Inferior parietal cortex (tissue), 1 donor: ENCODE data around the gene SBF2.
A peak's percentile ranks its signal among the peaks of the same experiment; 100 is the strongest.
"Not testable (repeated sequence)": the region's sequence is repeated elsewhere in the genome, so short reads cannot be mapped to it uniquely, and the experiment has no call there.

Experiments used
- DNase-seq: peaks from one replicate; pipeline ENCODE4 v3.0.0-alpha.2; 2016; ENCODE audit errors: extremely low spot score

Gene SBF2

DNA sequence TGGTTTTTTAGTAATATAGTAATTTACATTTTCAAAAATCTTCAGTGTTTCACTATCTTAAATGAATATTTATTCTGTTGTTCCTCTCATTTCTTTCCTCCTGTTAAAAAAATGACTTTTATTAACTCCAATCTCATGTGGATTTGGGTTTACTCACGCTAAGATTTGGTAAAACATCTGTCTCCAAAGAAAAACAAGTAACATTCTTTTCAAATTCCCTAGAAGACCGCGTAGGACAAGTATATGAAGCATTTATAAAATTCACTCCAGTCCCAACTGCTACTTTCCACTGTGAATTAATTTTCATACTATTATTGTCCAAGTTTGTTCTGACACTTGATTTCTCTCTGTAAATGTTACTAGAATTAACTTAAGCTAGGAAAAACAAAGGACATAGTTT, 26.2 kb downstream of the SBF2 start:
- no peak for DNase-seq

DNA sequence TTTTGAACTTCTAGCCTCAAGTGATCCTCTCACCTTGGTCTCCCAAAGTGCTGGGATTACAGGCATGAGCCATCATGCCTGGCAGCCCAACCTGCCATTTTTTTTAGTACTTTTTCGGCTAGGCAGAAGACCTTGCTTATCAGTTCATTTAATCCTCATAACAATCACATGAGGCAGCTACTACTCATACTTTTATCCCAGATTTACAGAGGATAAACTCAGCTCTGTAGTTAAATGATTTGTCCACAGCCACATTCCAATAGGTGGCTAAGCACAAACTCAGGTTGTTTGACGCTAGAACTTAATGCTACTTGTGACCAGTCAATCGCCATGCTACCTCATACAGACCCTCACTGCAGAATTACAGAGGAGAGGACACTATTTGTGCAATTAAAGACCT, 28.1 kb downstream of the SBF2 start:
- DNase-seq, result no peak

DNA sequence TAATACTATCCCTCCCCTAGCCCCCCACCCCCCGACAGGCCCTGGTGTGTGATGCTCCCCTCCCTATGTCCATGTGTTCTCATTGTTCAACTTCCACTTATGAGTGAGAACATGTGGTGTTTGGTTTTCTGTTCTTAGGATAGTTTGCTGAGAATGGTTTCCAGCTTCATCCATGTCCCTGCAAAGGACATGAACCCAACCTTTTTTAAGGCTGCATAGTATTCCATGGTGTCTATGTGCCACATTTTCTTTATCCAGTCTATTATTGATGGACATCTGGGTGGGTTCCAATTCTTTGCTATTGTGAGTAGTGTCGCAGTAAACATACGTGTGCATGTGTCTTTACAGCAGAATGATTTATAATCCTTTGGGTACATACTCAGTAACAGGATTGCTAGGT, 29.3 kb downstream of the SBF2 start:
- not testable (repeated sequence) for DNase-seq

DNA sequence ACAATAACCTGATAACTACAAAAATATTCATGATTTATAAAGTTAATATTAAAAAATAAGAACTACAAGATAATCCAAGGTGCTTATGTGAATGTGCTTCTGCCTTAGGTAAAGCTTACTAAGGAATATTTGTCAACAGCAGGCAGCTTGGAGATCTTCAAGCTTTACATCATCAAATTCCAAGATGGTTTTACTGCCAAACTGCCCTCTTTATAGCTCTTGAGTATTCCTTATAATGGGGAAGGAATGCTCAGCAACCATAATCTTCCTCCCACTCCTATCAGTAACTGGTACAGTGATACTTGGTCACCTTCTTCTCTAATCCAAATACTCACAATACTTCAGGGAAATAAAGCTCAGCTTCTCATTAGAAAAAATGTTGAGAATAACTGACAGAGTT, 30.1 kb downstream of the SBF2 start:
- no peak for DNase-seq

DNA sequence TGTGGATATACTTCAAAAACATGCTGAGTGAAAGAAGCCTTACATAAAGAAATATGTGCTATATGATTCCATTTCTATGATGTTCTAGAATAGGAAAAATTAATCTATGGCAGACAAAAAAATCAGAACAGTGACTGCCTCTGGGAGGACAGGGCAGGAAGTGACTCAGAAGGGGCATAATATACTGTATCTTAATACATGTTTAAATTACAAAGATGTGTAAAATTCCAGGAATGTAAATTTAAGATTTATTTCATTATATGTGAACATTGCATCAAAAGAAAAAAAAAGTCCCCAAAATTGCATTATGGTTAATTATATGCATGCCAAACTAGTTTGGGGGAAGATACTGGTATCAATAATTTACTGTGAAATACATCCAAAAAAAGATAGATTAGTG, 32.2 kb downstream of the SBF2 start:
- no peak for DNase-seq

DNA sequence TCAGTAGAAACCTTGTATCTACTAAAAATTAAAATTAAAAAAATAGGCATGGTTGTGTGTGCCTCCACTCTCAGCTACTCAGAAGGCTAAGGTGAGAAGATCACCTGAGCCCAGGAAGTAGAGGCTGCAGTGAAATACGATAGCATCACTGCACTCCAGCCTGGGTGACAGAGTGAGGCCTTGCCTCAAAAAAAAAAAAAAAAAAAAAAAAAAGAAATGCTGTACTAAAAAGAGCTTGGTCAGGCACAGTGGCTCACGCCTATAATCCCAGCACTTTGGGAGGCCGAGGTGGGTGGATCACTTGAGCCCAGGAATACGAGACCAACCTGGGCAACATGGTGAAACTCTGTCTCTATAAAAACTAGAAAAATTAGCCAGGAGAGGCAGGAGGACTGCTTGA, 36.5 kb downstream of the SBF2 start:
- no peak for DNase-seq

DNA sequence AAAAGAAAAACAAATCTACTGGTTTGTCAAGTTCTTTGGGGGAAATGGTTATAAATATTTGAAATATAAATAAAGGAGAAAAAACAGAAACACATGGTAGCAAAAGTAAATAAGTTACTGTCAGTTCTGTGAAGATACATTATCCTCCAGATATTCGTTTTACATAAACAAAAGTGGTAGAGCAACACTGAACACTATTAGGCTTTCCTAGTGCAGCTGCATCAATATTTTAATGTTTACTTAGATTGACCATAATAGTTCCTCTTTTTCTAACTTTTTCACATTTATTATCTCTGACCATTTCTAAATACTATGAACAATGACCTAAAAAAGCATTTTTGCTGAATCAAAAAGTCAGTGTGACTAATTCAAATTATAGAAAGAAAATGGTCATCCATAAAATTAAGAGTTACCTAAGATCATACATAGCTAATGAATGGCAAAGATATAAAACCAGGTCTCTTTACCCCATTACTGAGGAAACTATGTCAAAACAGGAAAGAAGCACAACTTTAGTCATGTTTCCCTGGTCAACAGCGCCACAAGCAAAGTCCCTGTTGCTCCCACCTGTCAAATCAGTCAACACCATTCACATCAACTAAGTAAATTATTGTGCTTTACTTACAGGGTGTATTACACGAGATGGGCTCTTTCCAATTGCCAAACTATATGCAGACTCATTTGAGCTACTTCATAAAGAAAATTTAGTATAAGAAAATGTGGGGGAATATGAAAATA, 38.5 kb downstream of the SBF2 start:
- no peak for DNase-seq

DNA sequence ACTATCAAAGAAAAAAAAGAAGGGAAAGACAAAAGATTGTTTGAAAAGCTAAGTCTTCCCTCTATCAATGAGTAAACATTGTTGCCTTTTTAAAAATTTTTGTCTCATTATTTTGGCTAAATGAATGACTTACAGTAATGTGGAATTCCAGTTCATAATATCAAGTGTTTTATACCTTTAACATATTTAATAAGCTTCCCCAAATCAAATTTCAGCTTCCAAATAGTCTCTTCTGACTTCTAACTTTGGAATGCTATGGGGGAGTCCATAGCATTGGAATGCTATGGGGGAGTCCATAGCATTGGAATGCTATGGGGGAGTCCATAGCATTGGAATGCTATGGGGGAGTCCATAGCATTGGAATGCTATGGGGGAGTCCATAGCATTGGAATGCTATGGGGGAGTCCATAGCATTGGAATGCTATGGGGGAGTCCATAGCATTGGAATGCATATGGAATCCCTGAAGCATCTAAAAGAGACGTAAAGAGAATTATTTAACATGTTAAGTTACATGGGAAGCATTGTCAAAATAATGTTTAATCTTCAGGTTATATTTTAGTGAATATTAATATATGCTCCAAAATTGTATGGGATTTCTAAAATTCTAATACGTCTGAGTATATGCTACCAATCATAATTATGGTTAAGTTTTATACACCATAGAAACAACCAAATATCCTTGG, 44.4 kb downstream of the SBF2 start:
- DNase-seq, result not testable (repeated sequence)

DNA sequence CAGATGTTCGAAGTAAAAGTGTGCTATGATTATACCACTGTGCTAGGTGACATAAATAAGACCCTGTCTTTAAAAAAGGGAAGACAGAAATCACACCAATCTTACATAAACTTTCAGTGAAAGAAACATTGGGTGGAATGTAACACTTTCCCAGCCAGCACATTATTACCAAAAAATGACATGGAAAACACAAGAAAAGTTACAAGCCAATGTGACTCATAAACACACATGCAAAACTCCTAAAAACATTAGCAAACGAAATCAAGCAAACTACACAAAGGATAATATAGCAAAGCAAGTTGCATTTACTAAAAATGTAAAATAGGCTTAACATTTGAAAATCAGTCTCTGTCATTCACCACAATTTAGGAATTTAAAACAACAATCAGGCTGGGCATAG, 47.0 kb downstream of the SBF2 start:
- no peak for DNase-seq

DNA sequence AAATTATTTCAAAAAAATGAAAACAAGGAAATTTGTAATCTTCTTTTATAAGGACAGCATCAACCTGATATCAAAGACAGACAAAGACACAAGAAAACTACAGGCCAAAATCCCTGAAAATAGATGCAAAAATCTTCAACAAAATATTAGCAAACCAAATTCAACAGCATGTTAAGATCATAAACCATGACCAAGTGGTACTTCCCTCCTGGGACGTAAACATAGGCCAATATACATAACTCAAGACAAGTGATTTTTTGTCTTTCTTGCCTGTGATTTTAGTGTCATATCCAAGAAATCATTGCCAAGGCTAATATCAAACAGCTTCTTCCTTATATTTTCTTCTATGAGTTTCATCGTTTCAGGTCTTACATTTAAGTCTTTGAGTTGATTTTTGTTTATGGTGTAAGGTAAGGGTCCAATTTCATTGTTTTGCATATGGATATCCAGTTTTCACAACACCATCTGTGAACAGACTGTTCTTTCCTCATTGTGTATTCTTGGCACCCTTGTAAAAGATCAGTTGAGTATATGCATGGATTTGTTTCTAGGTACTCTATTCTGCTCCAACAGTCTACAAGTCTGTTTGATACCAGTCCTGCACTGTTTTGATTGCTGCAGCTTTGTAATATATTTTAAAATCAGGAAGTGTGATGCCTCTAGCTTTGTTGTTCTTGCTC, 50.0 kb downstream of the SBF2 start:
- DNase-seq, result no peak

DNA sequence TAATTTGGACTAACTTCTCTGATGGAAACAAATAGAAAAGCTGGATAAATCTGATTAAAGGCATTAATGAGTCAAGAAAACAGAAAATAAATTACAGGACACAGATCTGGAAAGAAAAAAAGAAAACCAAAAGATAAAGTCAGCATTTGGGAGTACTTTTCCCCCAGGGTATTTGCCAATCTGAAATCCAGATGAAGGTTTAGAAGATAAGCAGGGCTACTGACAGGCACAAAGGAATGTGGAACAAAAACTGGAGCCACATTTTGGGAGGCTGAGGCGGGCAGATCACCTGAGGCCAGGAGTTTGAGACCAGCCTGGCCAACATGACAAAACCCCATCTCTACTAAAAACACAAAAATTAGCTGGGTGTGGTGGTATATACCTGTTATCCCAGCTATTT, 57.2 kb downstream of the SBF2 start:
- DNase-seq, result no peak

DNA sequence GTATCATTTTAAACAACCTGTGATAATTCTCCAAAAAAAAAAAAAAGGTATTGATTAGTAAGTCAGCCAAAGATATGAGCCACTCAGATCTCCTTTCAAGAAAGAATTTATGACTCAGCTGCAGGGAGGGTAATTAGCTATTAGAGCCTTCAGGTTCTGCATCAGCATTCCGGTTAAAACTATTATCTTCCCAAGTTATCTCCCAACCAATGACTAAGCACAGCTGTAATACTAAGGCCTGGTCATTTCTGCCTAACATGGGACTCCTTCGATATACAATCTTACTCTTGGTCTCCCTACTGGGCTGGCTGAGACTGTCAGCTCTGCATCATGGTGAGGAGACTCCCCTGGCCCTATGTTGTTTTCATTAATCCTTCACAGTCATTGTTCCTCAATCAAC, 60.4 kb downstream of the SBF2 start:
- DNase-seq, result no peak

DNA sequence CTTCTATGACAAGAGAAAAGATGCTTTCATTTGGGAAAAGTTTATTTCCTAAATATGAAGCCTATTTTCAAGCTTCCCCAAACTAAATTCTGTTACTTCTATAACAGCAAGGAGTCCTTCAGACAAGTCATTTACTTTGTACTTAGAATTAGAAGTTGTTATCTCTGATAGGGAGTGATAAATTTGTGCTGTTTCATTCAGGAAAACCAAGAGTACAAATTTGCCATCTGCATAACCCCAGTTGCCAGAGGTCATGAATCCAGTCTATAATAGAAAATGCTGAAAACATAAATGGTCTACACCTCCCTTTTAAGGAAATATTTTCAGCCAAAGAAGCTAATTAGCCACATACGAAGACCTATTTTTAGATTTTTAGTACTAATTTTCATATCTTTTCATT, 61.3 kb downstream of the SBF2 start:
- DNase-seq, result no peak

DNA sequence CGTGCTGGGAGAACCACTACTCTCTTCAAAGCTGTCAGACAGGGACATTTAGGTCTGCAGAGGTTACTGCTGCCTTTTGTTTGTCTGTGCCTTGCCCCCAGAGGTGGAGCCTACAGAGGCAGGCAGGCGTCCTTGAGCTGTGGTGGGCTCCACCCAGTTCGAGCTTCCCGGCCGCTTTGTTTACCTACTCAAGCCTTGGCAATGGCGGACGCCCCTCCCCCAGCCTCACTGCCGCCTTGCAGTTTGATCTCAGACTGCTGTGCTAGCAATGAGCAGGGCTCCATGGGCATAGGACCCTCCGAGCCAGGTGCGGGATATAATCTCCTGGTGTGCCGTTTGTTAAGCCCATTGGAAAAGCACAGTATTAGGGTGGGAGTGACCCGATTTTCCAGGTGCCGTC, 62.2 kb downstream of the SBF2 start:
- DNase-seq, result not testable (repeated sequence)

DNA sequence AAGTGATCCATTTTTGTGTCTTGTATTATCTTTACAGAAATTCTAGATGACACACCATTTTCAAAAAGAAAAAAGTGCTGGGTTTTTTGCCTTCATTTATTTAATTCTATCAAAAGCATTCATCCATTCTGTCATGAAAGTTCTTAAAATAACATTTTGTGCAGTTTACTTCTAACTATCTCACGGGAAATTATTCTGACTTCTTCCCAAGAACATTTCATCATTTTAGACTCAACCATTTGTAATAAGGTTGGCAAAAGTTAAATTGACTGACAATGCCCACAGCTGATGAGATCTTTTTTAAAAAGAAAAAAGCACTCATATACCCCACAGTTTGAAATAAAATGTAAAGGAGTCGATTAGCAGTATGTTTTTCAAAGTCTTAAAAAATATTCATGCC, 68.5 kb downstream of the SBF2 start:
- DNase-seq, result no peak

DNA sequence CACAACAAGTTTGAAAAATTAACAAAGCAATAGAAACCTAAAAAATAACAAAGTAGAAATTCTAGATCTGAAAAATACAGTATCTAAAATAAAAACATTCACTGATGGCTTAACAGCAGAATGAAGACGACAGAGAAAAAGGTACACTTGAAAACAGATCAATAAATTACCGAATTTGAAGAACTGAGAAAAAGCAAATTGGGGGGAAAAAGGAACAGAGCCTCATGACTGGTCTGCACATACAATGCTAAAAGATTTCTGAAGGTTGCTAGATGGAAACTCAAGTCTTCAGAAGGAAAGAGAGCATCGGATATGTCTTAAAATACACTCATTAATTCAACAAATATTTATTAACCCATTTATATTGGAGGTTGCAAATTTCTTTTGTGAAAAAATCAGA, 71.6 kb downstream of the SBF2 start:
- DNase-seq, result no peak

DNA sequence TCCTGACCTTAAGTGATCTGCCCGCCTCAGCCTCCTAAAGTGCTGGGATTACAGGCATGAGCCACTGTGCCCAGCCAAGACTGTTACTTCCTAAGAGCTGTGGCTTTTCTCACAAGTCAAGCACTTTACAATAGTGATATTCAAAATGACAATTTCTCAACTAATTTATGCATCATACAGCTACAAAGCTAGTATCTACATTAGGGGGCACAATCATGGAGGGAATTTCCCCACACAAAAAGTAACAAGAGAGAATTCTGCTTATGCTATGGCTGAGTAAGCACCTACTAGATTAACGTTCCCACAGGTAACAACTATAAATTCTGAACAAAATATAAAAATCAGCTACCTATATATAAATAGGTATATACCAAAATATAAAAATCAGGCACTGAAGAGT, 72.7 kb downstream of the SBF2 start:
- no peak for DNase-seq

DNA sequence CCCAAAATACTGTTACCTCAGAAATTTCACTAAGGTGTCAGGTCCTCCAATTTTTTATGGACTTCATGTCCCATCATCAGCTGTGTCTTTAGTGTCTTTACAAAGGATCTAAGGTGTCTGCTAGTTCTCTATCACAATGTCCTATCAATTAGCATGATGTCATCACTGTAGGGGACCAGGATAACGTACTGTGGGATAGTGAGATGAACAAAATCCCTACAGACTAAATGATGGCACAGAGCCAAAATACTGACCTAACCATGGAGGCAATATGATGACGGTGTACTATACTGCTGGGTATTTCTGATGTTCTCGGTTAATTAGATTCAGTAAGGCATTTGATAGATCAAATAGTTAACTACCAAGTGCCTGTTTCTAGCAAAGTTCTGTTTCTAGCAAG, 82.5 kb downstream of the SBF2 start:
- no peak for DNase-seq

DNA sequence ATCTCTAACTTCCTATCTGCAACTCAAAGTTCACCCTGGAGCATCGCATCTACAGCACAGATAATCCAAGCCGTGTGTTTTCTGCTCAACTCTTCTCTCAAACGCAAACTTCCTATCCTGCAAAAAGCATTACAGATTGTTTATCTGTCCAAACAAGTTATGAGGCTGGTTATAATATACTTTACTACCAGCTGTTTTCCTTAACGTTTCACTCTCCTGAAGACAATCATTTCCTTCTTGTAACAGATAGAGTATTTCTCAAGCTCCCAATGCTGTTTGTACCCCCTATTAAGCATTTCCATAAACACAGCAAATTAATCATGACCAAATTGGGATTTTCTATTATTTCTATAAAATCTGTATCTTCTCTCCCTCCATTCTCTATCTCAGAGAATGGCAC, 84.7 kb downstream of the SBF2 start:
- no peak for DNase-seq

DNA sequence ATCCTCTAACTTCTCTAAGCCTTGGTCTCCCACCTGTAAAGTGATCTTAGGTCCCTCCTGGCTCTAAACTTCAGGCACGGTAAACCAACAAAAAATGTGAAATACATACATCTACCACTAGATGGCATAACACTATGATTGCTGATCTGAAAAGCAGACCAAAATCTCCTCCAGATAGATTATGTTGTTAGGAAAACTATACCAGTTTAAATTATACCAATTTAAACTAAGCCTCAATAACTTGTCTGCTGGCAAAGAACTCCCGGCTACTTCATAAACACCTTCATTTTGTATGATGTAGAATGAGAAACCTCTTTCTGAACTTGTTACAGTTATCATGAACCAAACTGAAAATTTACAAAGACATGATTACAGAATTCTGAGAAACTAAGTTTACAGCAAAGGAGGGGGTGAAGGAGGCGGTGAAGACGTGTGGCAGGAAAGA, 85.9 kb downstream of the SBF2 start:
- peak; percentile 54 for DNase-seq

DNA sequence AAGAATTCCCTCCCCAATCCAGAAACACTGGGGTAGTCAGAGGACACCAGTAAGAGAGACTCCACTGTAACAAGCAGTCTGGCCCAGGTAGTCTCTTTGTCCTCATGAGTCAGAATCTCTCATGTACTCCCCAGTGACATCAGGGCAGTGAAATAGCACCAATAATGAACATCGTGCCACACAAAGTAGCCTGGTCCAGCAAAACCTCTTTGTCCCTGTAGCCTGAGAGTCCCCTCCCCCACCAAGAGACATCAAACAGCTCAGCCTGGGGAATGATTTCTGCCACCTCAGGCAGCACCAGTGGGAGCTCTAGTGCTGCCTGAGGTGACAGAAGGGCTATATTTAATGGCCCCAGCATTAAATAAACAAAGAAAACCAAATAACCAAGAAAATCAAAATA, 88.1 kb downstream of the SBF2 start:
- no peak for DNase-seq

DNA sequence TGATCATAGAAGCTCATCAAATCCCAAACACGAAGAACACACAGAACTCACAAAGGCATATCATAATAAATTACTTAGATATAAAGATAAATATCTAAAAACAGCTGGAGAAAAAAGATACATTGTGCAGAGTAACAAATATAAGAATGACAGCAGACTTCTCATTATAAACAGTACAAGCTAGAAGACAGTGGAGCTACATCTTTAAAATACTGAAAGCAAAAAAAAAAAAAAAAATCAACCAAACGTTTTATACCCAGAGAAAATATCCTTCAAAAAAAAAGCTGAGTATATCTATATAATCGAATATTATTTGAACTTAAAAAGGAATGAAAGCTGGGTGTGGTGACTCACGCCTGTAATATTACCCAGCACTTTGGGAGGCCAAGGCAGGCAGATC, 90.0 kb downstream of the SBF2 start:
- no peak for DNase-seq

DNA sequence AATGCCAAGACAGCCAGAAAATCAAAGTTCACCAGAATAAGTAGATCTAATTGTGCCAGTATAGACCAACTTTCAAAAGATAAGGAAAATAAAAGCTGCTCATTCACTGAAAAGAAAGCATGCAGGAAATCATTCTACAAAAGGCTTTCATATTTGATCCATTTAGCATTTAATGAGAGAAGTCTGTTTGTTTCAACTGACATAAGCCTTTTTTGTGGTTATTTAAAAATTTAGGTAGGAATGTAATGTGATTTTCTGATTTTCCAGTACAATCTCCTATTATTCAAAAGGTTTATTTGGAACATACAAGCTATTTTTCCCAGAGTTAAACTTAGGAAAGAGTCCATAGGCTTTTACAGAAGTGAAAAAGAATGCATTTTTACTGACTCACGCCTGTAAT, 92.7 kb downstream of the SBF2 start:
- no peak for DNase-seq
